Central memory CD4-positive, alpha-beta T cell (primary cell): ENCODE data around the gene OSBPL1A.

Experiments
- DNase-seq: peaks from one replicate; pipeline ENCODE4 v3.0.0; 2022

The OSBPL1A gene

GRCh38 chr18:24326211-24326610 lies 71.4 kb downstream of the OSBPL1A start:
- no peak for DNase-seq

GRCh38 chr18:24322584-24323136 lies 75.0 kb downstream of the OSBPL1A start:
- no peak for DNase-seq

GRCh38 chr18:24321071-24321470 lies 76.6 kb downstream of the OSBPL1A start:
- no peak for DNase-seq

- no peak for DNase-seq
Measured at GRCh38 chr18:24319757-24320156, 77.9 kb downstream of the OSBPL1A start.

- DNase-seq = no peak
Measured at GRCh38 chr18:24317370-24317769, 80.3 kb downstream of the OSBPL1A start.

- no peak for DNase-seq
Measured at GRCh38 chr18:24315170-24315569, 82.5 kb downstream of the OSBPL1A start.

- no peak for DNase-seq
Measured at GRCh38 chr18:24306201-24306600, 91.4 kb downstream of the OSBPL1A start.

GRCh38 chr18:24300703-24301102 lies 96.9 kb downstream of the OSBPL1A start:
- no peak for DNase-seq

GRCh38 chr18:24296276-24296675 lies 101.3 kb downstream of the OSBPL1A start:
- no peak for DNase-seq

- DNase-seq = no peak
Measured at GRCh38 chr18:24293254-24293653, 104.4 kb downstream of the OSBPL1A start.

- DNase-seq = no peak
Measured at GRCh38 chr18:24278591-24278990, 119.0 kb downstream of the OSBPL1A start.

- no peak for DNase-seq
Measured at GRCh38 chr18:24277516-24278195, 120.0 kb downstream of the OSBPL1A start.

- no peak for DNase-seq
Measured at GRCh38 chr18:24276994-24277393, 120.6 kb downstream of the OSBPL1A start.

GRCh38 chr18:24274837-24275236 lies 122.8 kb downstream of the OSBPL1A start:
- no peak for DNase-seq

GRCh38 chr18:24273596-24273995 lies 124.0 kb downstream of the OSBPL1A start:
- DNase-seq = no peak

- DNase-seq = no peak
Measured at GRCh38 chr18:24272229-24272525, 125.4 kb downstream of the OSBPL1A start.

- no peak for DNase-seq
Measured at GRCh38 chr18:24271381-24272228, 126.0 kb downstream of the OSBPL1A start.

- DNase-seq = no peak
Measured at GRCh38 chr18:24270937-24271380, 126.7 kb downstream of the OSBPL1A start.

GRCh38 chr18:24270358-24270936 lies 127.2 kb downstream of the OSBPL1A start:
- DNase-seq = no peak

GRCh38 chr18:24268784-24269550 lies 128.7 kb downstream of the OSBPL1A start:
- DNase-seq = no peak

GRCh38 chr18:24267878-24268277 lies 129.7 kb downstream of the OSBPL1A start:
- no peak for DNase-seq

GRCh38 chr18:24266131-24266530 lies 131.5 kb downstream of the OSBPL1A start:
- DNase-seq = no peak
